WTC11 (cell line): ENCODE results near the gene ANAPC4. TPM values are rescaled to one million over a fixed set of nuclear protein-coding genes. Genes with fewer than 3 reads are reported as not detected.

ENCODE experiments used
- ATAC-seq: fragments of 200-7000 bp; cut with Tn5 transposase; 2 replicates; pipeline ENCODE4 v1.10.0; 2021; ENCODE audit warnings: mild to moderate bottlenecking, moderate library complexity
- CTCF ChIA-PET: fragments of 300-600 bp; sonication (Branson Sonifier 250); formaldehyde crosslinking; loops from one replicate; lab custom pipeline; 2021; ENCODE audit warnings: antibody characterized with exemption; lab: Charles Lee
- POLR2A ChIA-PET: fragments of 350-600 bp; sonication (Branson Sonifier 250); formaldehyde crosslinking; loops from one replicate; lab custom pipeline; 2021; ENCODE audit warnings: antibody characterized with exemption; lab: Charles Lee
- DNase-seq: peaks from one replicate; pipeline ENCODE4 v3.0.0; 2021; ENCODE audit warnings: low spot score
- H3K27ac Mint-ChIP-seq: 2 replicates; pipeline ENCODE4 v1.8.0; 2021; ENCODE audit warnings: mixed read lengths
- H3K27me3 Mint-ChIP-seq: 2 replicates; pipeline ENCODE4 v1.8.0; 2021; ENCODE audit warnings: low read depth, mild to moderate bottlenecking, moderate library complexity, mixed read lengths
- H3K36me3 Mint-ChIP-seq: 2 replicates; pipeline ENCODE4 v1.8.0; 2021; ENCODE audit warnings: mixed read lengths
- H3K4me1 Mint-ChIP-seq: 2 replicates; pipeline ENCODE4 v1.8.0; 2022; ENCODE audit warnings: mixed read lengths
- H3K4me3 Mint-ChIP-seq: 2 replicates; pipeline ENCODE4 v1.8.0; 2021; ENCODE audit warnings: mild to moderate bottlenecking, moderate library complexity, mixed read lengths
- H3K9me3 Mint-ChIP-seq: 2 replicates; pipeline ENCODE4 v1.8.0; 2021; ENCODE audit warnings: mixed read lengths
- CREB1 ChIP-seq: sonication (generic); formaldehyde crosslinking; IDR thresholded peaks from 2 replicates; pipeline ENCODE4 v1.8.0; 2023; ENCODE audit warnings: mild to moderate bottlenecking, missing genetic modification reagents
- CREM ChIP-seq: sonication (generic); formaldehyde crosslinking; IDR thresholded peaks from 2 replicates; pipeline ENCODE4 v1.8.1; 2022; ENCODE audit warnings: mild to moderate bottlenecking, missing genetic modification reagents, moderate library complexity
- CTCF ChIP-seq: fragments of 200-600 bp; IDR thresholded peaks from 2 replicates; pipeline ENCODE4 v1.8.0; 2022; ENCODE audit warnings: antibody characterized with exemption
- E2F1 ChIP-seq: sonication (generic); formaldehyde crosslinking; IDR thresholded peaks from 2 replicates; pipeline ENCODE4 v1.8.0; 2022; ENCODE audit warnings: mild to moderate bottlenecking, missing genetic modification reagents
- E2F5 ChIP-seq: sonication (generic); formaldehyde crosslinking; IDR thresholded peaks from 2 replicates; pipeline ENCODE4 v1.8.1; 2022; ENCODE audit warnings: mild to moderate bottlenecking, moderate library complexity, missing genetic modification reagents
- ETV6 ChIP-seq: sonication (generic); formaldehyde crosslinking; IDR thresholded peaks from 2 replicates; pipeline ENCODE4 v1.8.1; 2022; ENCODE audit warnings: mild to moderate bottlenecking, missing genetic modification reagents
- IRF1 ChIP-seq: sonication (generic); formaldehyde crosslinking; IDR thresholded peaks from 2 replicates; pipeline ENCODE4 v1.8.0; 2023; ENCODE audit warnings: missing genetic modification reagents
- KAT7 ChIP-seq: sonication (generic); formaldehyde crosslinking; IDR thresholded peaks from 2 replicates; pipeline ENCODE4 v1.8.1; 2023; ENCODE audit warnings: missing genetic modification reagents, mild to moderate bottlenecking, borderline replicate concordance
- NR1H2 ChIP-seq: sonication (generic); formaldehyde crosslinking; IDR thresholded peaks from 2 replicates; pipeline ENCODE4 v1.9.0; 2021; ENCODE audit warnings: mild to moderate bottlenecking, moderate library complexity, missing genetic modification reagents
- NR3C1 ChIP-seq: sonication (generic); formaldehyde crosslinking; conservative IDR thresholded peaks from 2 replicates; pipeline ENCODE4 v1.8.1; 2023; ENCODE audit warnings: low read depth, mild to moderate bottlenecking, missing genetic modification reagents
- RELA ChIP-seq: sonication (generic); formaldehyde crosslinking; IDR thresholded peaks from 2 replicates; pipeline ENCODE4 v1.8.1; 2022; ENCODE audit warnings: missing genetic modification reagents, mild to moderate bottlenecking, borderline replicate concordance
- RORB ChIP-seq: fragments of 250-450 bp; sonication (Bioruptor Pico); IDR thresholded peaks from 2 replicates; pipeline ENCODE4 v1.9.0; 2021; ENCODE audit warnings: mild to moderate bottlenecking
- SP1 ChIP-seq: sonication (generic); formaldehyde crosslinking; conservative IDR thresholded peaks from 2 replicates; pipeline ENCODE4 v1.8.1; 2022; ENCODE audit warnings: missing genetic modification reagents
- TCF7 ChIP-seq: sonication (generic); formaldehyde crosslinking; IDR thresholded peaks from 2 replicates; pipeline ENCODE4 v1.8.0; 2022; ENCODE audit warnings: mild to moderate bottlenecking, low read depth, missing genetic modification reagents, moderate library complexity
- USF1 ChIP-seq: sonication (generic); formaldehyde crosslinking; IDR thresholded peaks from 2 replicates; pipeline ENCODE4 v1.8.0; 2022; ENCODE audit warnings: mild to moderate bottlenecking, missing genetic modification reagents
- USF2 ChIP-seq: sonication (generic); formaldehyde crosslinking; IDR thresholded peaks from 2 replicates; pipeline ENCODE4 v1.8.1; 2023; ENCODE audit warnings: mild to moderate bottlenecking, missing genetic modification reagents, moderate library complexity
- ZMAT4 ChIP-seq: fragments of 250-450 bp; sonication (Bioruptor Pico); IDR thresholded peaks from 2 replicates; pipeline ENCODE4 v1.9.0; 2021; ENCODE audit warnings: mild to moderate bottlenecking
- ZNF138 ChIP-seq: sonication (generic); formaldehyde crosslinking; conservative IDR thresholded peaks from 2 replicates; pipeline ENCODE4 v1.8.1; 2022; ENCODE audit warnings: mild to moderate bottlenecking, moderate library complexity, missing genetic modification reagents
- ZNF219 ChIP-seq: sonication (generic); formaldehyde crosslinking; IDR thresholded peaks from 2 replicates; pipeline ENCODE4 v1.8.0; 2023; ENCODE audit warnings: missing genetic modification reagents, mild to moderate bottlenecking, borderline replicate concordance
- ZNF317 ChIP-seq: sonication (generic); formaldehyde crosslinking; IDR thresholded peaks from 2 replicates; pipeline ENCODE4 v1.8.1; 2023; ENCODE audit warnings: low read depth, mild to moderate bottlenecking, moderate library complexity, missing genetic modification reagents, borderline replicate concordance
- ZNF423 ChIP-seq: fragments of 250-450 bp; sonication (Bioruptor Pico); IDR thresholded peaks from 2 replicates; pipeline ENCODE4 v2.1.2; 2022; ENCODE audit warnings: mild to moderate bottlenecking, moderate library complexity
- ZNF532 ChIP-seq: fragments of 250-450 bp; sonication (Bioruptor Pico); IDR thresholded peaks from 2 replicates; pipeline ENCODE4 v1.9.0; 2021; ENCODE audit warnings: mild to moderate bottlenecking, borderline replicate concordance
- total RNA-seq: library from RNA; stranded (reverse); gene quantifications from 3 replicates; pipeline ENCODE4 v1.2.3, GENCODE V29; 2021

Gene ANAPC4
- total RNA-seq, 1 experiment from 2014 or later, result 40.5 TPM

- TF ChIP-seq ZNF219 (CRISPR knock-in tag) (no peak), USF1 (CRISPR knock-in tag) (no peak), ZNF138 (CRISPR knock-in tag) (no peak), ZMAT4 (CRISPR knock-in tag) (no peak), USF2 (no peak), ETV6 (CRISPR knock-in tag) (no peak), ZNF423 (CRISPR knock-in tag) (no peak), ZNF317 (CRISPR knock-in tag) (no peak), CREB1 (CRISPR knock-in tag) (no peak), RORB (no peak)
Observed at GRCh38 chr4:25377572-25378436, 741 bp downstream of the ANAPC4 start (continued).

- H3K4me1 Mint-ChIP-seq, result peaks cover 16% of the 10 kb centered on the region
- TF ChIP-seq NR1H2 (no peak), RELA (no peak), IRF1 (CRISPR knock-in tag) (no peak), CREM (CRISPR knock-in tag) (no peak), TCF7 (CRISPR knock-in tag) (no peak), E2F5 (CRISPR knock-in tag) (no peak), ZNF532 (CRISPR knock-in tag) (no peak), KAT7 (no peak), E2F1 (CRISPR knock-in tag) (no peak), ZNF138 (CRISPR knock-in tag) (no peak), ZMAT4 (CRISPR knock-in tag) (no peak), ZNF219 (CRISPR knock-in tag) (no peak), SP1 (no peak), CTCF (no peak), NR3C1 (no peak)
- POLR2A ChIA-PET, result no interaction called here
- no peak overlapping the region for H3K4me3 Mint-ChIP-seq
- no peak for ATAC-seq
- H3K36me3 Mint-ChIP-seq, result peaks cover 17% of the 10 kb centered on the region
- no peak overlapping the region for H3K27ac Mint-ChIP-seq
- DNase-seq, result no peak
- H3K9me3 Mint-ChIP-seq, result no peaks in the 10 kb centered on the region
- CTCF ChIA-PET, result interaction anchor here (3.1 kb wide), 1 partner anchor 66 kb away, joined by 16 read pairs; the partner anchor contains the start of gene ZCCHC4
- H3K27me3 Mint-ChIP-seq, result no peaks in the 10 kb centered on the region
Observed at GRCh38 chr4:25378437-25378743, 1.3 kb downstream of the ANAPC4 start.
